ENCODE data around the gene OR1J2.

DNA sequence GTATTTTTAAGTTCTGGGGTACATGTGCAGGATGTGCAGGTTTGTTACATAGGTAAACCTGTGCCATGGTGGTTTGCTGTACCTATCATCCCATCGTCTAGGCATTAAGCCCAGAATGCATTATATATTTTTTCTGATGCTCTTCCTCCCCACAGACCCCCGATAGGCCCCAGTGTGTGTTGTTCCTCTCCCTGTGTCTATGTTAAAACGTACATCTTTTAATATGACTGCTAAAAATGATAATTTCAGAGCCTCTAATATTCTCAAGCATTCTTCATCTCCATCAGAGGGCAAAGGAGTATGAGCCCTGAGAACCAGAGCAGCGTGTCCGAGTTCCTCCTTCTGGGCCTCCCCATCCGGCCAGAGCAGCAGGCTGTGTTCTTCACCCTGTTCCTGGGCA, at the start of gene OR1J2:
- no peak for TF ChIP-seq POLR2A (IDR thresholded peaks at IDR 0.05)
- TF ChIP-seq, protein P1, sequence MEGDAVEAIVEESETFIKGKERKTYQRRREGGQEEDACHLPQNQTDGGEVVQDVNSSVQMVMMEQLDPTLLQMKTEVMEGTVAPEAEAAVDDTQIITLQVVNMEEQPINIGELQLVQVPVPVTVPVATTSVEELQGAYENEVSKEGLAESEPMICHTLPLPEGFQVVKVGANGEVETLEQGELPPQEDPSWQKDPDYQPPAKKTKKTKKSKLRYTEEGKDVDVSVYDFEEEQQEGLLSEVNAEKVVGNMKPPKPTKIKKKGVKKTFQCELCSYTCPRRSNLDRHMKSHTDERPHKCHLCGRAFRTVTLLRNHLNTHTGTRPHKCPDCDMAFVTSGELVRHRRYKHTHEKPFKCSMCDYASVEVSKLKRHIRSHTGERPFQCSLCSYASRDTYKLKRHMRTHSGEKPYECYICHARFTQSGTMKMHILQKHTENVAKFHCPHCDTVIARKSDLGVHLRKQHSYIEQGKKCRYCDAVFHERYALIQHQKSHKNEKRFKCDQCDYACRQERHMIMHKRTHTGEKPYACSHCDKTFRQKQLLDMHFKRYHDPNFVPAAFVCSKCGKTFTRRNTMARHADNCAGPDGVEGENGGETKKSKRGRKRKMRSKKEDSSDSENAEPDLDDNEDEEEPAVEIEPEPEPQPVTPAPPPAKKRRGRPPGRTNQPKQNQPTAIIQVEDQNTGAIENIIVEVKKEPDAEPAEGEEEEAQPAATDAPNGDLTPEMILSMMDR (IDR thresholded peaks at IDR 0.05 in 4 of 5, conservative IDR thresholded peaks at IDR 0.05 in 1 of 5) = no peak

Data from gastrocnemius medialis (tissue), 4 donors.